DMS153 (cell line): ENCODE results near the gene LYZL4.

Experiments
- DNase-seq: peaks from one replicate; lab custom pipeline; 2025; lab: John Stamatoyannopoulos, UW

LYZL4 gene

GRCh38 chr3:42371776-42372175, 38.6 kb downstream of the LYZL4 start:
- no peak for DNase-seq

DNA sequence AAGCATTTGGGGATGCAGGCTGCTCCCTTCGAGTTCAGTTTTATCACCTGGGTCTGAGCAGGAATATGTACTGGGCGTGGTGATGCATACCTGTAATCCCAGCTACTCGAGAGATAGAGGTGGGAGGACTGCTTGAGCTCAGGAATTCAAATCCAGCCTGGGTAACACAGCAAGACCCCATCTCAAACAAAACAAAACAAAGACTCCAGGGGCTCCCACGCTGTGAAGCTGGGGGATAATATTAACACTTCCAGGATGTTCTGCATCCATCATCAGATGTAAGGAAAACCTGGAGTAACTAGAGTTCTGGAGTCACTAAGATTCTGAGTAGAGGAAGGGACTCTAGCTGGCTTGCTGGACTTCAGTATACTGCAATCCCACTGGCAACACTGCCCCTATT, 40.6 kb downstream of the LYZL4 start:
- no peak for DNase-seq

DNA sequence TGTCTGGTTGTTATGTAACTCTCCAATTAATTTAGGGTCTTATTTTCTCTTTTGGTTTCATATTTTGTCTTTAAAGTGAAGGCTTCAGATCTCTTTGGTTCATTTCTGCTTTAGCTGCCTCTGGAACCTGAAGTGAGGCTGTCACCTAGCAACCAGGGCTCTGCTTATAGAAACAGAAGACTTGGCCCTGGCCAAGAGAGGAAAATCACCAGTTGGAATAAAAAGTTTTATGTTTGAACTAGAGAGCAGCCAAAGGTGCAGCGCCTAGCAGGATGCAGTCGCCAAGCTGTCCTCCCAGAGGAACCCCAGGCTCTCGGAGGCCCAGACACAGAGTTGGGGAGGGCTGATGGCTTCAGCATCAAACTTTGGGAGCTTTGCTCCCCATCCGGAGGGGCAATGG, 41.1 kb downstream of the LYZL4 start:
- DNase-seq, result no peak

- DNase-seq, result no peak
Measured at GRCh38 chr3:42368861-42369260, 41.5 kb downstream of the LYZL4 start.

GRCh38 chr3:42367903-42368302, 42.5 kb downstream of the LYZL4 start:
- no peak for DNase-seq

- no peak for DNase-seq
Measured at GRCh38 chr3:42366550-42366949, 43.9 kb downstream of the LYZL4 start.

- no peak for DNase-seq
Measured at GRCh38 chr3:42357335-42357734, 53.1 kb downstream of the LYZL4 start.

DNA sequence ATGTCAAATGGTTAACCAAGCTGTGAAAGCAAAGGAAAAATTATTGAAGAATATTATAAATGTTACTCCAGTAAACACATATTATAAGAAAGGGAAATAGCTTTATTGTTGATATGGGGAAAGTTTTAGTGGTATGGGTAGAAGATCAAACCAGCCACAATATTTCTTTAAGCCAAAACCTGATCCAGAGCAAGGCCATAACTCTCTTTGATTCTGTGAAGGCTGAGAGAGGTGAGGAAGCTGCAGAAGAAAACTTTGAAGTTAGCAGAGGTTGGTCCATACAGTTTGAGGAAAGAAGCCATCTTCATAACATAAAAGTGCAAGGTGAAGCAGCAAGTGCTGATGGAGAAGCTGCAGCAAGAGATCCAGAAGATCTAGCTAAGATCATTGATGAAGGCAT, 54.8 kb downstream of the LYZL4 start:
- no peak for DNase-seq

GRCh38 chr3:42353631-42354030, 56.8 kb downstream of the LYZL4 start:
- DNase-seq, result no peak

- DNase-seq, result no peak
Measured at GRCh38 chr3:42351207-42351606, 59.2 kb downstream of the LYZL4 start.

GRCh38 chr3:42349765-42350594, 60.4 kb downstream of the LYZL4 start:
- DNase-seq, result no peak

DNA sequence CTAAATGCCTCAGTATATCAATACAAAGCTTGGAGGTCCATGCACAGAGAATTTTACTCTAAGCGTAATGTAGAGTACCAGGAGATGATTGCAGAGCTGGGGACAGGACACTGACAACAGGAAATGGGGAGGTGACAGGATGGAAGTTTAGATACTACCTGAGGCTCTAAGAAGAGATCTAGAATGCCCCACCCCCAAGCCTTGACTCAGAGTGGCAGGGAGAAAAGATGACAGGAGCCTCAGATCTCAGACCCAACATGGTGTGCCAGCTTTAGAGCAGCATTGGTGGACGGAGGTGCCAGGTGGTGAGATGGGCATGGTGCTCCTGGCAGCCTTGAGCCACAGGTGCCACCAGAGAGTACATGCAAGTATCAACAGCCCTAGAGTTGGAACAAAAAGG, 62.5 kb downstream of the LYZL4 start:
- no peak for DNase-seq
